ENCODE data around the gene LRP1B.

The LRP1B gene

GRCh38 chr2:141565597-141565996 lies 565.2 kb downstream of the LRP1B start:
- no peak for DNase-seq

GRCh38 chr2:141560723-141561122 lies 570.1 kb downstream of the LRP1B start:
- DNase-seq, result no peak

GRCh38 chr2:141557329-141558095 lies 573.3 kb downstream of the LRP1B start:
- peak; percentile 98 to 99 for DNase-seq

- DNase-seq, result no peak
Observed at GRCh38 chr2:141555876-141556470, 574.8 kb downstream of the LRP1B start.

GRCh38 chr2:141554810-141555209 lies 576.0 kb downstream of the LRP1B start:
- peak; percentile 92 to 93 for DNase-seq

- peak; percentile 99 for DNase-seq
Observed at GRCh38 chr2:141534666-141535362, 596.0 kb downstream of the LRP1B start.

- DNase-seq, result no peak
Observed at GRCh38 chr2:141529659-141530058, 601.2 kb downstream of the LRP1B start.

- DNase-seq, result no peak
Observed at GRCh38 chr2:141528990-141529389, 601.8 kb downstream of the LRP1B start.

- DNase-seq, result no peak
Observed at GRCh38 chr2:141526760-141527159, 604.1 kb downstream of the LRP1B start.

GRCh38 chr2:141524777-141525176 lies 606.0 kb downstream of the LRP1B start:
- DNase-seq, result no peak

GRCh38 chr2:141523199-141523598 lies 607.6 kb downstream of the LRP1B start:
- no peak for DNase-seq

- DNase-seq, result no peak
Observed at GRCh38 chr2:141522702-141523101, 608.1 kb downstream of the LRP1B start.

GRCh38 chr2:141522048-141522447 lies 608.8 kb downstream of the LRP1B start:
- DNase-seq, result no peak

- DNase-seq, result no peak
Observed at GRCh38 chr2:141519906-141520305, 610.9 kb downstream of the LRP1B start.

- DNase-seq, result no peak
Observed at GRCh38 chr2:141517852-141518421, 612.9 kb downstream of the LRP1B start.

GRCh38 chr2:141517180-141517851 lies 613.5 kb downstream of the LRP1B start:
- DNase-seq, result no peak

GRCh38 chr2:141515931-141516330 lies 614.9 kb downstream of the LRP1B start:
- no peak for DNase-seq

GRCh38 chr2:141513853-141514252 lies 617.0 kb downstream of the LRP1B start:
- no peak for DNase-seq

- DNase-seq, result no peak
Observed at GRCh38 chr2:141508806-141509595, 621.8 kb downstream of the LRP1B start.

- DNase-seq, result no peak
Observed at GRCh38 chr2:141508086-141508752, 622.6 kb downstream of the LRP1B start.

GRCh38 chr2:141506135-141506534 lies 624.7 kb downstream of the LRP1B start:
- no peak for DNase-seq

GRCh38 chr2:141501752-141502151 lies 629.1 kb downstream of the LRP1B start:
- peak; percentile 53 to 56 for DNase-seq

All from Kasumi-1 (cell line).